ENCODE data around the gene MCAM. TPM values are rescaled to one million over a fixed set of nuclear protein-coding genes. Genes with fewer than 3 reads are reported as not detected.

MCAM gene
- polyA plus RNA-seq, 3 donors, result not detected

- intact Hi-C loops (cut with micrococcal nuclease), result no loop called here
Observed at GRCh38 chr11:119267645-119268044, 49.3 kb downstream of the MCAM start.

GRCh38 chr11:119266517-119267255, 50.2 kb downstream of the MCAM start:
- Histone ChIP-seq H3K4me3 (replicated peaks in 1 of 3; ENCODE audit: low read depth in 2 of 3, low read length in 3 of 3) (no peak overlapping the region), H3K79me2 (ENCODE audit: insufficient read depth, low read length) (peaks cover 96% of the 10 kb centered on the region), H3K27ac (ENCODE audit: low read depth in 1 of 2, low read length in 2 of 2) (peak overlapping the region in 1 of 2 donors; percentile 39), H3K9me3 (replicated peaks in 1 of 2; ENCODE audit: control insufficient read depth in 1 of 2, insufficient read depth in 1 of 2, low read length in 2 of 2) (no peaks in the 10 kb centered on the region), H3K4me2 (replicated peaks; ENCODE audit: extremely low read depth, low read length, poor library complexity, severe bottlenecking) (no peak overlapping the region), H3K4me1 (ENCODE audit: control insufficient read depth in 1 of 2, insufficient read depth in 2 of 2, low read length in 2 of 2) (peaks cover 41 to 50% of the 10 kb centered on the region in 2 donors), H3K27me3 (ENCODE audit: control insufficient read depth in 2 of 2, insufficient read depth in 2 of 2, low read length in 2 of 2) (no peaks in the 10 kb centered on the region), H4K20me1 (ENCODE audit: insufficient read depth, low read length) (peaks cover 98% of the 10 kb centered on the region), H3K9ac (ENCODE audit: insufficient read depth, low read length, poor library complexity, severe bottlenecking) (no peak overlapping the region), H2AFZ (ENCODE audit: insufficient read depth, low read depth, low read length, poor library complexity, severe bottlenecking) (no peak overlapping the region), H3K36me3 (replicated peaks in 1 of 2; ENCODE audit: control insufficient read depth in 1 of 2, insufficient read depth in 2 of 2, low read length in 2 of 2) (peaks cover 7 to 14% of the 10 kb centered on the region in 2 donors)
- Mint-ChIP-seq H3K36me3 (peaks cover 0 to 36% of the 10 kb centered on the region in 2 donors), H3K9me3 (no peaks in the 10 kb centered on the region), H3K27me3 (ENCODE audit: low read depth in 3 of 3) (no peaks in the 10 kb centered on the region), H3K4me3 (no peak overlapping the region), H3K27ac (peak overlapping the region in 6 of 7 donors; percentile 6 to 80 (median 50)), H3K4me1 (peaks cover 27% of the 10 kb centered on the region)
- no peak for TF ChIP-seq CTCF (IDR thresholded peaks at IDR 0.05)
- no peak for DNase-seq
- intact Hi-C loops (cut with micrococcal nuclease), result no loop called here
- 73% methylated on average over 4 of the region's 7 CpGs for WGBS (ENCODE audit: insufficient coverage)

More at GRCh38 chr11:119267645-119268044, 49.3 kb downstream of the MCAM start:
- no peak for TF ChIP-seq CTCF (IDR thresholded peaks at IDR 0.05)
- Histone ChIP-seq H3K27ac (ENCODE audit: low read depth in 1 of 2, low read length in 2 of 2) (peak overlapping the region in 1 of 2 donors; percentile 44), H2AFZ (ENCODE audit: insufficient read depth, low read depth, low read length, poor library complexity, severe bottlenecking) (no peak overlapping the region), H3K4me1 (ENCODE audit: control insufficient read depth in 1 of 2, insufficient read depth in 2 of 2, low read length in 2 of 2) (peaks cover 32 to 41% of the 10 kb centered on the region in 2 donors), H3K9me3 (replicated peaks in 1 of 2; ENCODE audit: control insufficient read depth in 1 of 2, insufficient read depth in 1 of 2, low read length in 2 of 2) (no peaks in the 10 kb centered on the region), H4K20me1 (ENCODE audit: insufficient read depth, low read length) (peaks cover 98% of the 10 kb centered on the region), H3K4me3 (replicated peaks in 1 of 3; ENCODE audit: low read depth in 2 of 3, low read length in 3 of 3) (no peak overlapping the region), H3K4me2 (replicated peaks; ENCODE audit: extremely low read depth, low read length, poor library complexity, severe bottlenecking) (no peak overlapping the region), H3K36me3 (replicated peaks in 1 of 2; ENCODE audit: control insufficient read depth in 1 of 2, insufficient read depth in 2 of 2, low read length in 2 of 2) (peaks cover 17 to 23% of the 10 kb centered on the region in 2 donors), H3K79me2 (ENCODE audit: insufficient read depth, low read length) (peaks cover 95% of the 10 kb centered on the region), H3K27me3 (ENCODE audit: control insufficient read depth in 2 of 2, insufficient read depth in 2 of 2, low read length in 2 of 2) (no peaks in the 10 kb centered on the region), H3K9ac (ENCODE audit: insufficient read depth, low read length, poor library complexity, severe bottlenecking) (no peak overlapping the region)
- Mint-ChIP-seq H3K36me3 (peaks cover 8 to 45% of the 10 kb centered on the region in 2 donors), H3K9me3 (no peaks in the 10 kb centered on the region), H3K4me3 (peak overlapping the region in 1 of 2 donors; percentile 28), H3K4me1 (peaks cover 27% of the 10 kb centered on the region), H3K27me3 (ENCODE audit: low read depth in 3 of 3) (no peaks in the 10 kb centered on the region), H3K27ac (peak overlapping the region in 4 of 7 donors; percentile 17 to 66 (median 42))
- DNase-seq, result no peak
- 100% methylated on average over 3 of the region's 5 CpGs for WGBS (ENCODE audit: insufficient coverage)

Data from CD14-positive monocyte (primary cell).